Measurements from ENCODE around the gene DBET. TPM values are rescaled to one million over a fixed set of nuclear protein-coding genes. Genes with fewer than 3 reads are reported as not detected.
"Not testable (repeated sequence)": the region's sequence is repeated elsewhere in the genome, so short reads cannot be mapped to it uniquely, and the experiment has no call there.

Gene DBET
- total and polyA plus RNA-seq, 2 experiments from 2014 or later = not detected

GRCh38 chr4:190031264-190031663, 33.0 kb upstream of the DBET start:
- 63% methylated on average over 3 of the region's 5 CpGs for whole genome bisulfite sequencing (ENCODE audit: low lambda C conversion rate, missing lambda C conversion rate)
- not testable (repeated sequence) for H3K27me3 ChIP-seq; H3K4me1 ChIP-seq (ENCODE audit: insufficient read depth); H3K4me3 ChIP-seq; H3K4me2 ChIP-seq; H3K9me2 ChIP-seq (replicated peaks; ENCODE audit: insufficient read depth); H3K36me3 ChIP-seq (replicated peaks; ENCODE audit: insufficient read depth, low read depth); H2AFZ ChIP-seq; H3K9me3 ChIP-seq (ENCODE audit: low read depth); H3K79me2 ChIP-seq; DNase-seq (ENCODE audit: low spot score); H3K27ac ChIP-seq; H4K20me1 ChIP-seq (ENCODE audit: insufficient read depth, poor library complexity, severe bottlenecking)

GRCh38 chr4:190037704-190038388, 26.5 kb upstream of the DBET start:
- H3K27ac ChIP-seq; H3K27me3 ChIP-seq; H3K4me3 ChIP-seq; H3K9me3 ChIP-seq (ENCODE audit: low read depth); H3K79me2 ChIP-seq; H3K4me2 ChIP-seq; DNase-seq (ENCODE audit: low spot score); H4K20me1 ChIP-seq (ENCODE audit: insufficient read depth, poor library complexity, severe bottlenecking); H3K9me2 ChIP-seq (replicated peaks; ENCODE audit: insufficient read depth); H3K36me3 ChIP-seq (replicated peaks; ENCODE audit: insufficient read depth, low read depth); H3K4me1 ChIP-seq (ENCODE audit: insufficient read depth); H2AFZ ChIP-seq: not testable (repeated sequence)
- peak; percentile 25 for TF ChIP-seq CTCF (IDR thresholded peaks at IDR 0.05; ENCODE audit: poor library complexity)
- WGBS (ENCODE audit: low lambda C conversion rate, missing lambda C conversion rate) = 61% methylated on average over 6 of the region's 39 CpGs

- not testable (repeated sequence) for DNase-seq (ENCODE audit: low spot score); H3K79me2 ChIP-seq; H3K4me2 ChIP-seq; H3K4me3 ChIP-seq; H4K20me1 ChIP-seq (ENCODE audit: insufficient read depth, poor library complexity, severe bottlenecking); H3K4me1 ChIP-seq (ENCODE audit: insufficient read depth); H3K36me3 ChIP-seq (replicated peaks; ENCODE audit: insufficient read depth, low read depth); H3K9me2 ChIP-seq (replicated peaks; ENCODE audit: insufficient read depth); H2AFZ ChIP-seq; H3K27me3 ChIP-seq; H3K9me3 ChIP-seq (ENCODE audit: low read depth); H3K27ac ChIP-seq
- WGBS (ENCODE audit: low lambda C conversion rate, missing lambda C conversion rate) = 63% methylated on average over 20 of the region's 40 CpGs
Observed at GRCh38 chr4:190040873-190041272, 23.4 kb upstream of the DBET start.

GRCh38 chr4:190047627-190048026, 16.7 kb upstream of the DBET start:
- H3K79me2 ChIP-seq; H3K9me3 ChIP-seq (ENCODE audit: low read depth); DNase-seq (ENCODE audit: low spot score); H3K4me3 ChIP-seq; H3K9me2 ChIP-seq (replicated peaks; ENCODE audit: insufficient read depth); H3K4me1 ChIP-seq (ENCODE audit: insufficient read depth); H2AFZ ChIP-seq; H3K4me2 ChIP-seq; H3K36me3 ChIP-seq (replicated peaks; ENCODE audit: insufficient read depth, low read depth); H3K27me3 ChIP-seq; H4K20me1 ChIP-seq (ENCODE audit: insufficient read depth, poor library complexity, severe bottlenecking); H3K27ac ChIP-seq: not testable (repeated sequence)
- WGBS (ENCODE audit: low lambda C conversion rate, missing lambda C conversion rate) = 16% methylated on average over 2 of the region's 12 CpGs

GRCh38 chr4:190049378-190050239, 14.7 kb upstream of the DBET start:
- not testable (repeated sequence) for H3K27me3 ChIP-seq; H3K4me2 ChIP-seq; H3K9me3 ChIP-seq (ENCODE audit: low read depth); H3K27ac ChIP-seq; DNase-seq (ENCODE audit: low spot score); H3K79me2 ChIP-seq; H3K9me2 ChIP-seq (replicated peaks; ENCODE audit: insufficient read depth); H3K4me3 ChIP-seq; H4K20me1 ChIP-seq (ENCODE audit: insufficient read depth, poor library complexity, severe bottlenecking); H3K36me3 ChIP-seq (replicated peaks; ENCODE audit: insufficient read depth, low read depth); H3K4me1 ChIP-seq (ENCODE audit: insufficient read depth); H2AFZ ChIP-seq
- 83% methylated on average over 5 of the region's 28 CpGs for WGBS (ENCODE audit: low lambda C conversion rate, missing lambda C conversion rate)

GRCh38 chr4:190058997-190059396, 5.3 kb upstream of the DBET start:
- WGBS (ENCODE audit: low lambda C conversion rate, missing lambda C conversion rate) = 46% methylated on average over 2 of the region's 4 CpGs
- H3K4me3 ChIP-seq; H3K4me1 ChIP-seq (ENCODE audit: insufficient read depth); H3K9me3 ChIP-seq (ENCODE audit: low read depth); H4K20me1 ChIP-seq (ENCODE audit: insufficient read depth, poor library complexity, severe bottlenecking); H2AFZ ChIP-seq; H3K36me3 ChIP-seq (replicated peaks; ENCODE audit: insufficient read depth, low read depth); H3K27ac ChIP-seq; H3K4me2 ChIP-seq; H3K27me3 ChIP-seq; H3K79me2 ChIP-seq; H3K9me2 ChIP-seq (replicated peaks; ENCODE audit: insufficient read depth); DNase-seq (ENCODE audit: low spot score): not testable (repeated sequence)

GRCh38 chr4:190064805-190065204, 503 bp downstream of the DBET start:
- 80% methylated on average over 3 of the region's 3 CpGs for whole genome bisulfite sequencing (ENCODE audit: low lambda C conversion rate, missing lambda C conversion rate)
- not testable (repeated sequence) for H3K4me2 ChIP-seq; DNase-seq (ENCODE audit: low spot score); H4K20me1 ChIP-seq (ENCODE audit: insufficient read depth, poor library complexity, severe bottlenecking); H3K36me3 ChIP-seq (replicated peaks; ENCODE audit: insufficient read depth, low read depth); H3K79me2 ChIP-seq; H3K27me3 ChIP-seq; H3K4me1 ChIP-seq (ENCODE audit: insufficient read depth); H3K27ac ChIP-seq; H3K9me3 ChIP-seq (ENCODE audit: low read depth); H3K9me2 ChIP-seq (replicated peaks; ENCODE audit: insufficient read depth); H2AFZ ChIP-seq; H3K4me3 ChIP-seq

GRCh38 chr4:190068351-190068750, 4.0 kb downstream of the DBET start:
- H3K9me2 ChIP-seq (replicated peaks; ENCODE audit: insufficient read depth); H4K20me1 ChIP-seq (ENCODE audit: insufficient read depth, poor library complexity, severe bottlenecking); H3K4me1 ChIP-seq (ENCODE audit: insufficient read depth); H3K4me2 ChIP-seq; H3K27ac ChIP-seq; H3K27me3 ChIP-seq; H2AFZ ChIP-seq; H3K4me3 ChIP-seq; H3K79me2 ChIP-seq; H3K9me3 ChIP-seq (ENCODE audit: low read depth); H3K36me3 ChIP-seq (replicated peaks; ENCODE audit: insufficient read depth, low read depth): not testable (repeated sequence)
- peak; percentile 6 for DNase-seq (ENCODE audit: low spot score)
- 87% methylated on average over 38 of the region's 45 CpGs for WGBS (ENCODE audit: low lambda C conversion rate, missing lambda C conversion rate)
